ENCODE data around the gene LSM4. TPM values are rescaled to one million over a fixed set of nuclear protein-coding genes. Genes with fewer than 3 reads are reported as not detected.

Gene LSM4
- total and polyA plus RNA-seq, 10 of the 15 experiments (the other 5 are each of a cell fraction or from before 2014, with no cell fraction given): 12.6 to 652 (median 217) TPM

GRCh38 chr19:18279516-18280246, 43.2 kb downstream of the LSM4 start (continued):
- TF ChIP-seq ZNF592 (IDR thresholded peaks at IDR 0.05): peak; percentile 73; the same call in 1 of the 2 replicates
- peak; percentile 41 for TF ChIP-seq SP1 (IDR thresholded peaks at IDR 0.05; ENCODE audit: low read depth, low read length)
- peak; percentile 79; the same call in 1 of the 2 replicates for TF ChIP-seq HDGF (IDR thresholded peaks at IDR 0.05)
- peak; percentile 35 for TF ChIP-seq TBL1XR1 (IDR thresholded peaks at IDR 0.05; ENCODE audit: low read depth, low read length)
- 0 out of 2 replicates have a peak, but pooled peaks have one; percentile 46 for TF ChIP-seq SIN3A (IDR thresholded peaks at IDR 0.05; ENCODE audit: low read depth, low read length)
- TF ChIP-seq DPF2 (IDR thresholded peaks at IDR 0.05): no peak
- TF ChIP-seq MTA3 (IDR thresholded peaks at IDR 0.05; ENCODE audit: borderline replicate concordance, low read length): no peak
- peak; percentile 60; the same call in 1 of the 2 replicates for TF ChIP-seq YBX1 (IDR thresholded peaks at IDR 0.05)
- no peak for TF ChIP-seq CEBPB (IDR thresholded peaks at IDR 0.05; ENCODE audit: borderline replicate concordance in 1 of 2, low read depth in 2 of 2, low read length in 2 of 2)
- peak in 1 of 2 experiments; percentile 68; a peak in 2 of 4 replicates for TF ChIP-seq IKZF2 (IDR thresholded peaks at IDR 0.05)
- peak; percentile 14; the same call in 1 of the 2 replicates for TF ChIP-seq EED (IDR thresholded peaks at IDR 0.05; ENCODE audit: low read depth)
- 0 out of 2 replicates have a peak, but pooled peaks have one; percentile 36 for TF ChIP-seq MEF2A (IDR thresholded peaks at IDR 0.05; ENCODE audit: insufficient read depth, low read depth, low read length)
- peak; percentile 32; the same call in 1 of the 2 replicates for TF ChIP-seq NR2F1 (conservative IDR thresholded peaks at IDR 0.05)
- peak; percentile 60; the same call in 1 of the 2 replicates for TF ChIP-seq SMAD5 (IDR thresholded peaks at IDR 0.05; ENCODE audit: low read depth)
- no peak for TF ChIP-seq HSF1 (IDR thresholded peaks at IDR 0.05; ENCODE audit: low read depth, low read length)
- peak; percentile 46 to 48; a peak in 1 of 4 replicates for TF ChIP-seq BHLHE40 (IDR thresholded peaks at IDR 0.05; ENCODE audit: borderline replicate concordance in 1 of 2, low read depth in 2 of 2, low read length in 1 of 2)
- no peak for TF ChIP-seq ZNF622 (IDR thresholded peaks at IDR 0.05)
- TF ChIP-seq NFIC (IDR thresholded peaks at IDR 0.05; ENCODE audit: low read depth, low read length): 0 out of 2 replicates have a peak, but pooled peaks have one; percentile 35
- no peak for TF ChIP-seq MYC (IDR thresholded peaks at IDR 0.05; ENCODE audit: insufficient read depth, insufficient read length, insufficient replicate concordance, low read length, severe bottlenecking)
- peak; percentile 70 for TF ChIP-seq YY1 (IDR thresholded peaks at IDR 0.05; ENCODE audit: low read depth, low read length)
- peak; percentile 80 for TF ChIP-seq TCF3 (IDR thresholded peaks at IDR 0.05; ENCODE audit: borderline replicate concordance, insufficient read depth, low read depth, low read length)
- TF ChIP-seq RAD21 (IDR thresholded peaks at IDR 0.05; ENCODE audit: insufficient read depth, low read depth, low read length): peak; percentile 95
